Osteoblast (primary cell): ENCODE data around the gene BMP3. TPM values are rescaled to one million over a fixed set of nuclear protein-coding genes. Genes with fewer than 3 reads are reported as not detected.

ENCODE experiments used
- DNase-seq: peaks from one replicate; pipeline ENCODE4 v3.0.0; 2011; ENCODE audit warnings: low spot score, mixed read lengths; ENCODE audit not compliant: insufficient read length; ENCODE audit errors: missing footprints
- H2AFZ ChIP-seq: 2 replicates; pipeline ENCODE4 v1.6.0; 2011; ENCODE audit warnings: mild to moderate bottlenecking, low read length
- H3K27ac ChIP-seq: 2 replicates; pipeline ENCODE4 v1.5.1; 2011; ENCODE audit warnings: mild to moderate bottlenecking, low read depth, low read length, moderate library complexity
- H3K27me3 ChIP-seq: 2 replicates; pipeline ENCODE4 v1.6.0; 2012; ENCODE audit warnings: mild to moderate bottlenecking, control low read depth, inconsistent platforms, low read length, moderate library complexity; ENCODE audit not compliant: insufficient read depth
- H3K36me3 ChIP-seq: 2 replicates; pipeline ENCODE4 v1.5.1; 2011; ENCODE audit warnings: mild to moderate bottlenecking, low read length, control low read depth, moderate library complexity; ENCODE audit not compliant: insufficient read depth
- H3K4me1 ChIP-seq: 2 replicates; pipeline ENCODE4 v1.5.1; 2011; ENCODE audit warnings: mild to moderate bottlenecking, low read length, control low read depth, moderate library complexity; ENCODE audit not compliant: insufficient read depth
- H3K4me2 ChIP-seq: 2 replicates; pipeline ENCODE4 v1.6.0; 2011; ENCODE audit warnings: mild to moderate bottlenecking, low read length; ENCODE audit not compliant: insufficient read depth
- H3K4me3 ChIP-seq: fragments of 200-600 bp; sonication (generic); 3 replicates; pipeline ENCODE4 v1.5.1; 2012; ENCODE audit warnings: mild to moderate bottlenecking, low read length, inconsistent platforms; ENCODE audit not compliant: insufficient read depth
- H3K79me2 ChIP-seq: 2 replicates; pipeline ENCODE4 v1.6.0; 2012; ENCODE audit warnings: mild to moderate bottlenecking, low read length, control low read depth, inconsistent platforms; ENCODE audit not compliant: insufficient read depth
- H3K9me3 ChIP-seq: 2 replicates; pipeline ENCODE4 v1.5.1; 2011; ENCODE audit warnings: low read depth, low read length, control low read depth
- H4K20me1 ChIP-seq: 2 replicates; pipeline ENCODE4 v1.6.0; 2012; ENCODE audit warnings: mild to moderate bottlenecking, low read length, control low read depth; ENCODE audit not compliant: insufficient read depth
- CTCF ChIP-seq: IDR thresholded peaks from 2 replicates; pipeline ENCODE4 v1.5.1; 2011; ENCODE audit warnings: mild to moderate bottlenecking, low read depth, low read length, moderate library complexity; ENCODE audit errors: extremely low read depth
- total RNA-seq: library from RNA; depleted of rRNA; stranded (reverse); fragments of >200 nt; gene quantifications from 2 replicates; pipeline ENCODE4 v1.2.3, GENCODE V29; 2012

BMP3 gene
- total RNA-seq, 1 donor, result not detected

- H3K27me3 ChIP-seq, result peaks cover 10% of the 10 kb centered on the region
- no peak for TF ChIP-seq CTCF
- no peak for DNase-seq
Observed at GRCh38 chr4:81058621-81059020, 28.1 kb downstream of the BMP3 start.

GRCh38 chr4:81060587-81061343 is 30.3 kb downstream of the BMP3 start:
- Histone ChIP-seq H3K27ac (no peak overlapping the region), H3K79me2 (no peaks in the 10 kb centered on the region), H3K4me1 (no peaks in the 10 kb centered on the region), H4K20me1 (no peaks in the 10 kb centered on the region), H3K4me3 (no peak overlapping the region), H2AFZ (no peak overlapping the region), H3K9me3 (no peaks in the 10 kb centered on the region), H3K27me3 (peaks cover 6% of the 10 kb centered on the region), H3K36me3 (no peaks in the 10 kb centered on the region), H3K4me2 (no peak overlapping the region)
- TF ChIP-seq CTCF, result no peak
- DNase-seq, result no peak

More at GRCh38 chr4:81058621-81059020, 28.1 kb downstream of the BMP3 start:
- H3K79me2 ChIP-seq, result no peaks in the 10 kb centered on the region
- H3K4me2 ChIP-seq, result no peak overlapping the region
- no peaks in the 10 kb centered on the region for H3K4me1 ChIP-seq
- H3K27ac ChIP-seq, result no peak overlapping the region
- H3K9me3 ChIP-seq, result no peaks in the 10 kb centered on the region
- no peaks in the 10 kb centered on the region for H4K20me1 ChIP-seq
- no peak overlapping the region for H3K4me3 ChIP-seq
- H3K36me3 ChIP-seq, result no peaks in the 10 kb centered on the region
- H2AFZ ChIP-seq, result no peak overlapping the region

GRCh38 chr4:81061344-81061730 is 30.8 kb downstream of the BMP3 start:
- H3K27ac ChIP-seq, result no peak overlapping the region
- no peaks in the 10 kb centered on the region for H4K20me1 ChIP-seq
- H3K4me1 ChIP-seq, result no peaks in the 10 kb centered on the region
- H3K4me2 ChIP-seq, result no peak overlapping the region
- TF ChIP-seq CTCF, result no peak
- no peaks in the 10 kb centered on the region for H3K36me3 ChIP-seq
- H3K9me3 ChIP-seq, result no peaks in the 10 kb centered on the region
- peaks cover 6% of the 10 kb centered on the region for H3K27me3 ChIP-seq
- no peak overlapping the region for H2AFZ ChIP-seq
- H3K4me3 ChIP-seq, result no peak overlapping the region
- no peaks in the 10 kb centered on the region for H3K79me2 ChIP-seq
- DNase-seq, result no peak

- Histone ChIP-seq H3K36me3 (no peaks in the 10 kb centered on the region), H4K20me1 (no peaks in the 10 kb centered on the region), H3K4me1 (no peaks in the 10 kb centered on the region), H2AFZ (no peak overlapping the region), H3K27me3 (peaks cover 6% of the 10 kb centered on the region), H3K79me2 (no peaks in the 10 kb centered on the region), H3K4me2 (no peak overlapping the region), H3K9me3 (no peaks in the 10 kb centered on the region), H3K4me3 (no peak overlapping the region), H3K27ac (no peak overlapping the region)
- no peak for DNase-seq
- TF ChIP-seq CTCF, result no peak
Observed at GRCh38 chr4:81062001-81062400, 31.5 kb downstream of the BMP3 start.
